H9 (cell line): Measurements from ENCODE around the gene CCDC30. TPM values are rescaled to one million over a fixed set of nuclear protein-coding genes. Genes with fewer than 3 reads are reported as not detected.

Experiments used
- DNase-seq: peaks from one replicate; pipeline ENCODE4 v3.0.0-alpha.2; 2017
- H2AFZ ChIP-seq: one replicate; pipeline ENCODE4 v1.6.1; 2013; ENCODE audit warnings: mild to moderate bottlenecking, low read length, control low read depth, moderate library complexity
- H2AK5ac ChIP-seq: 2 replicates; pipeline ENCODE4 v1.6.1; 2013; ENCODE audit warnings: low read length, control low read depth, mixed read lengths; ENCODE audit not compliant: insufficient read length
- H2BK120ac ChIP-seq: one replicate; pipeline ENCODE4 v1.6.1; 2013; ENCODE audit warnings: low read depth, mild to moderate bottlenecking, low read length, control low read depth, inconsistent platforms; ENCODE audit not compliant: poor library complexity, severe bottlenecking
- H2BK12ac ChIP-seq: 2 replicates; pipeline ENCODE4 v1.6.1; 2013; ENCODE audit warnings: low read length, control low read depth, mixed read lengths, low read depth; ENCODE audit not compliant: insufficient read length
- H2BK15ac ChIP-seq: 2 replicates; pipeline ENCODE4 v1.6.1; 2013; ENCODE audit warnings: low read depth, low read length, control low read depth
- H2BK20ac ChIP-seq: one replicate; pipeline ENCODE4 v1.6.1; 2013; ENCODE audit warnings: low read depth, mild to moderate bottlenecking, low read length, control low read depth, inconsistent platforms; ENCODE audit not compliant: poor library complexity, severe bottlenecking
- H2BK5ac ChIP-seq: 2 replicates; pipeline ENCODE4 v1.6.1; 2013; ENCODE audit warnings: low read length, control low read depth, mixed read lengths; ENCODE audit not compliant: insufficient read length
- H3K14ac ChIP-seq: 2 replicates; pipeline ENCODE4 v1.6.1; 2013; ENCODE audit warnings: low read length, control low read depth; ENCODE audit not compliant: insufficient read depth
- H3K18ac ChIP-seq: 2 replicates; pipeline ENCODE4 v1.6.1; 2013; ENCODE audit warnings: low read depth, mild to moderate bottlenecking, mixed read lengths, low read length, control low read depth; ENCODE audit not compliant: insufficient read length
- H3K23ac ChIP-seq: 2 replicates; pipeline ENCODE4 v1.6.1; 2013; ENCODE audit warnings: low read length, control low read depth, mixed read lengths, low read depth; ENCODE audit not compliant: insufficient read length
- H3K23me2 ChIP-seq: 2 replicates; pipeline ENCODE4 v1.6.1; 2013; ENCODE audit warnings: low read depth, mild to moderate bottlenecking, mixed read lengths, low read length, control low read depth; ENCODE audit not compliant: insufficient read length, poor library complexity, severe bottlenecking
- H3K27ac ChIP-seq: 2 replicates; pipeline ENCODE4 v1.5.1; 2013; ENCODE audit warnings: low read length, control low read depth, mixed read lengths, low read depth; ENCODE audit not compliant: insufficient read length
- H3K27me3 ChIP-seq: 2 replicates; pipeline ENCODE4 v1.6.1; 2013; ENCODE audit warnings: low read length, control low read depth, inconsistent platforms; ENCODE audit not compliant: insufficient read depth
- H3K4ac ChIP-seq: 2 replicates; pipeline ENCODE4 v1.6.1; 2013; ENCODE audit warnings: low read depth, mild to moderate bottlenecking, control low read depth, inconsistent platforms, low read length, moderate library complexity
- H3K4me1 ChIP-seq: 2 replicates; pipeline ENCODE4 v1.6.1; 2013; ENCODE audit warnings: low read length, control low read depth, inconsistent platforms; ENCODE audit not compliant: insufficient read depth
- H3K4me2 ChIP-seq: 2 replicates; pipeline ENCODE4 v1.6.1; 2013; ENCODE audit warnings: low read length, control low read depth, mixed read lengths; ENCODE audit not compliant: insufficient read length, insufficient read depth
- H3K56ac ChIP-seq: 2 replicates; pipeline ENCODE4 v1.6.1; 2013; ENCODE audit warnings: low read depth, mild to moderate bottlenecking, mixed read lengths, low read length, control low read depth; ENCODE audit not compliant: insufficient read length
- H3K79me1 ChIP-seq: 2 replicates; pipeline ENCODE4 v1.6.1; 2013; ENCODE audit warnings: low read depth, mild to moderate bottlenecking, moderate library complexity, low read length, control low read depth, inconsistent platforms; ENCODE audit not compliant: insufficient read depth, poor library complexity, severe bottlenecking
- H3K79me2 ChIP-seq: 2 replicates; pipeline ENCODE4 v1.6.1; 2013; ENCODE audit warnings: low read length, control low read depth, inconsistent platforms; ENCODE audit not compliant: insufficient read depth
- H3K9ac ChIP-seq: 2 replicates; pipeline ENCODE4 v1.6.1; 2013; ENCODE audit warnings: low read length, control low read depth, mixed read lengths; ENCODE audit not compliant: insufficient read length; ENCODE audit errors: extremely low read depth
- H3K9me3 ChIP-seq: one replicate; pipeline ENCODE4 v1.6.1; 2013; ENCODE audit warnings: low read depth, low read length, inconsistent platforms; ENCODE audit not compliant: control insufficient read depth
- H3T11ph ChIP-seq: one replicate; pipeline ENCODE4 v1.6.1; 2013; ENCODE audit warnings: mild to moderate bottlenecking, low read length, control low read depth, inconsistent platforms
- H4K20me1 ChIP-seq: one replicate; pipeline ENCODE4 v1.6.1; 2013; ENCODE audit not compliant: control insufficient read depth, insufficient read length, insufficient read depth
- H4K5ac ChIP-seq: 2 replicates; pipeline ENCODE4 v1.6.1; 2013; ENCODE audit warnings: low read depth, mild to moderate bottlenecking, mixed read lengths, low read length, control low read depth; ENCODE audit not compliant: insufficient read length
- H4K8ac ChIP-seq: replicated peaks from 2 replicates; pipeline ENCODE4 v1.6.1; 2013; ENCODE audit warnings: low read length, control low read depth, mixed read lengths, low read depth; ENCODE audit not compliant: insufficient read length
- H4K91ac ChIP-seq: 2 replicates; pipeline ENCODE4 v1.6.1; 2013; ENCODE audit warnings: low read depth, mild to moderate bottlenecking, moderate library complexity, mixed read lengths, low read length, control low read depth; ENCODE audit not compliant: insufficient read length
- H3K27ac Mint-ChIP-seq, 3 experiments: 2 replicates in 2 of 3; 3 replicates in 1 of 3; pipeline ENCODE4 v1.8.0; 2020 to 2021; ENCODE audit warnings: mixed read lengths in 3 of 3, mild to moderate bottlenecking in 1 of 3, moderate library complexity in 1 of 3
- H3K27me3 Mint-ChIP-seq: 2 replicates; pipeline ENCODE4 v1.8.0; 2021; ENCODE audit warnings: low read depth, mild to moderate bottlenecking, moderate library complexity, mixed read lengths
- H3K36me3 Mint-ChIP-seq, 3 experiments: 2 replicates in 2 of 3; 3 replicates in 1 of 3; pipeline ENCODE4 v1.8.0; 2020 to 2021; ENCODE audit warnings: low read depth in 3 of 3, mixed read lengths in 3 of 3; ENCODE audit not compliant: insufficient read depth in 1 of 3
- H3K4me1 Mint-ChIP-seq, 2 experiments: 2 replicates each; pipeline ENCODE4 v1.8.0; 2020; ENCODE audit warnings: mixed read lengths in 2 of 2
- H3K4me3 Mint-ChIP-seq, 2 experiments: 2 replicates in 1 of 2; 3 replicates in 1 of 2; pipeline ENCODE4 v1.8.0; 2020 to 2021; ENCODE audit warnings: mild to moderate bottlenecking in 2 of 2, mixed read lengths in 2 of 2, moderate library complexity in 1 of 2
- H3K9me3 Mint-ChIP-seq, 2 experiments: 2 replicates in 1 of 2; 3 replicates in 1 of 2; pipeline ENCODE4 v1.8.0; 2020; ENCODE audit warnings: mild to moderate bottlenecking in 2 of 2, mixed read lengths in 2 of 2, moderate library complexity in 1 of 2
- WGBS: extraction: QIAGEN DNeasy Blood & Tissue Kit; methylation state at CpG from one replicate; pipeline ENCODE4 v1.1.7; 2013; ENCODE audit warnings: missing lambda C conversion rate, low lambda C conversion rate, mixed read lengths; ENCODE audit not compliant: insufficient read length; ENCODE audit errors: extremely low coverage; 5-methylcytosine and 5-hydroxymethylcytosine counted together
- total RNA-seq: library from RNA; stranded (reverse); gene quantifications from 2 replicates; pipeline ENCODE4 v1.2.1, GENCODE V29; 2021
- TF ChIP-seq, protein P1 (sequence below): fragments of 200-600 bp; sonication (generic); conservative IDR thresholded peaks from 3 replicates; pipeline ENCODE4 v1.8.0; 2021; ENCODE audit warnings: antibody characterized with exemption, mild to moderate bottlenecking

CCDC30 gene
- total RNA-seq, 1 experiment from 2014 or later: 1.8 TPM

DNA sequence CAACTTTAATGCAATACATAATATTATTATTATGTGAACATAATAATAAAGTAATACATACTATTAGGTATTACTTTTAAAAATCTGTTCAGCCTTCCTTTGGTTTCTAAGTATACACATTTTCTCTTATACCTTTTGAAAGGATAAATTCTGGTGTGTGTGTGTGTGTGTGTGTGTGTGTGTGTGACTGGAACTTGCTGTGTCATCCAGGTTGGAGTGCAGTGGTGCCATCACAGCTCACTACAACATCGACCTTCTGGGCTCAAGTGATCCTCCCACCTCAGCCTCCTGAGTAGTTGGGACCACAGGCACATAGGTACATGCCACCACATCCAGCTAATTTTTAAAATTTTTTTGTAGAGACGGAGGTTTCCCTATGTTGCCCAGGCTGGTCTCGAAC lies 88.5 kb downstream of the CCDC30 start:
- H4K5ac ChIP-seq: no peak overlapping the region
- no peak overlapping the region for H3K4me3 Mint-ChIP-seq
- H3K4ac ChIP-seq: no peak overlapping the region
- no peak overlapping the region for H3K23ac ChIP-seq
- H3K4me2 ChIP-seq: no peak overlapping the region
- no peaks in the 10 kb centered on the region for H3K36me3 Mint-ChIP-seq
- H2AFZ ChIP-seq: no peak overlapping the region
- H2BK20ac ChIP-seq: no peak overlapping the region
- H2AK5ac ChIP-seq: no peak overlapping the region
- peaks cover 2% of the 10 kb centered on the region for H3K27me3 Mint-ChIP-seq
- peaks cover 5% of the 10 kb centered on the region in 2 experiments for H3K4me1 Mint-ChIP-seq
- H3K27ac Mint-ChIP-seq: no peak overlapping the region
- no peaks in the 10 kb centered on the region for H3K27me3 ChIP-seq
- no CpG with 5 or more reads among the region's 3 CpGs for WGBS
- DNase-seq: no peak
- H3K9me3 ChIP-seq: no peaks in the 10 kb centered on the region
- H3K18ac ChIP-seq: no peak overlapping the region
- no peak overlapping the region for H2BK15ac ChIP-seq
- no peaks in the 10 kb centered on the region for H3K4me1 ChIP-seq
- H4K91ac ChIP-seq: no peak overlapping the region
- H3T11ph ChIP-seq: no peak overlapping the region
- H3K9ac ChIP-seq: no peak overlapping the region
- H3K79me2 ChIP-seq: no peaks in the 10 kb centered on the region
- H3K23me2 ChIP-seq: no peaks in the 10 kb centered on the region
- H3K27ac ChIP-seq: no peak overlapping the region
- TF ChIP-seq, protein P1, sequence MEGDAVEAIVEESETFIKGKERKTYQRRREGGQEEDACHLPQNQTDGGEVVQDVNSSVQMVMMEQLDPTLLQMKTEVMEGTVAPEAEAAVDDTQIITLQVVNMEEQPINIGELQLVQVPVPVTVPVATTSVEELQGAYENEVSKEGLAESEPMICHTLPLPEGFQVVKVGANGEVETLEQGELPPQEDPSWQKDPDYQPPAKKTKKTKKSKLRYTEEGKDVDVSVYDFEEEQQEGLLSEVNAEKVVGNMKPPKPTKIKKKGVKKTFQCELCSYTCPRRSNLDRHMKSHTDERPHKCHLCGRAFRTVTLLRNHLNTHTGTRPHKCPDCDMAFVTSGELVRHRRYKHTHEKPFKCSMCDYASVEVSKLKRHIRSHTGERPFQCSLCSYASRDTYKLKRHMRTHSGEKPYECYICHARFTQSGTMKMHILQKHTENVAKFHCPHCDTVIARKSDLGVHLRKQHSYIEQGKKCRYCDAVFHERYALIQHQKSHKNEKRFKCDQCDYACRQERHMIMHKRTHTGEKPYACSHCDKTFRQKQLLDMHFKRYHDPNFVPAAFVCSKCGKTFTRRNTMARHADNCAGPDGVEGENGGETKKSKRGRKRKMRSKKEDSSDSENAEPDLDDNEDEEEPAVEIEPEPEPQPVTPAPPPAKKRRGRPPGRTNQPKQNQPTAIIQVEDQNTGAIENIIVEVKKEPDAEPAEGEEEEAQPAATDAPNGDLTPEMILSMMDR: no peak
- no peaks in the 10 kb centered on the region for H3K9me3 Mint-ChIP-seq
- no peak overlapping the region for H2BK12ac ChIP-seq
- no peaks in the 10 kb centered on the region for H4K20me1 ChIP-seq
- no peak overlapping the region for H2BK5ac ChIP-seq
- H3K56ac ChIP-seq: no peak overlapping the region
- no peaks in the 10 kb centered on the region for H3K79me1 ChIP-seq
- H3K14ac ChIP-seq: no peak overlapping the region
- no peak overlapping the region for H2BK120ac ChIP-seq
- no peak overlapping the region for H4K8ac ChIP-seq
